ENCODE results near the gene PIGR. TPM values are rescaled to one million over a fixed set of nuclear protein-coding genes. Genes with fewer than 3 reads are reported as not detected.

The PIGR gene
- polyA plus RNA-seq, 1 donor from 2014 or later = not detected

DNA sequence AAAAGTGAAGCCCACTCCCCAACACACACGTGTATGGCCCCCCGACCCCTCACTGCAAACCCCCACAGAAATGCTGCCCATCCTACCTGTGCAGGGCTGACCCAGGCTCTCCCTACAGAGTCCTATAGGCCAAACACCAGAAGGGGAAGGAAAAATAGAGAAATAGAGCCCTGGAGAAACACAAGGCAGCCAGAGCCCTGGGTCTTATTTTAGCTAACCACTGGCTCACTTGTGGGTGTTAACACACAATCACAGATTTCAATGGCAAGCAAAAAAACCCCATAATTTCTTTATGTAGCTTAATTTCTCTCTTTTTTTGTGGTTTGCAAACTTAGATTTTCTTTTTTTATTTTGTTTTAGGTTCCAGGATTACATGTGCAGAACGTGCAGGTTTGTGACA lies 989 bp upstream of the PIGR start:
- Histone ChIP-seq H3K9ac (ENCODE audit: low read length) (no peak overlapping the region), H3K4me3 (ENCODE audit: low read length) (no peak overlapping the region), H3F3A (ENCODE audit: insufficient read depth, low read length, poor library complexity, severe bottlenecking) (no peaks in the 10 kb centered on the region), H3K9me2 (ENCODE audit: insufficient read depth, low read length) (no peaks in the 10 kb centered on the region), H3K36me3 (ENCODE audit: insufficient read depth, low read length) (no peaks in the 10 kb centered on the region), H3K27me3 (ENCODE audit: insufficient read depth, low read depth, low read length) (no peaks in the 10 kb centered on the region), H3K9me3 (ENCODE audit: low read length) (no peaks in the 10 kb centered on the region), H3K79me2 (replicated peaks; ENCODE audit: insufficient read depth, low read length) (no peaks in the 10 kb centered on the region), H4K20me1 (ENCODE audit: insufficient read depth) (no peaks in the 10 kb centered on the region), H2AFZ (ENCODE audit: low read depth, low read length) (no peak overlapping the region), H3K27ac (ENCODE audit: low read length) (no peak overlapping the region), H3K4me2 (ENCODE audit: low read length) (no peak overlapping the region)
- TF ChIP-seq MXI1 (conservative IDR thresholded peaks at IDR 0.05; ENCODE audit: poor library complexity, severe bottlenecking) = no peak
- TF ChIP-seq EP300 (conservative IDR thresholded peaks at IDR 0.05; ENCODE audit: poor library complexity, severe bottlenecking) = no peak
- TF ChIP-seq, protein P1, sequence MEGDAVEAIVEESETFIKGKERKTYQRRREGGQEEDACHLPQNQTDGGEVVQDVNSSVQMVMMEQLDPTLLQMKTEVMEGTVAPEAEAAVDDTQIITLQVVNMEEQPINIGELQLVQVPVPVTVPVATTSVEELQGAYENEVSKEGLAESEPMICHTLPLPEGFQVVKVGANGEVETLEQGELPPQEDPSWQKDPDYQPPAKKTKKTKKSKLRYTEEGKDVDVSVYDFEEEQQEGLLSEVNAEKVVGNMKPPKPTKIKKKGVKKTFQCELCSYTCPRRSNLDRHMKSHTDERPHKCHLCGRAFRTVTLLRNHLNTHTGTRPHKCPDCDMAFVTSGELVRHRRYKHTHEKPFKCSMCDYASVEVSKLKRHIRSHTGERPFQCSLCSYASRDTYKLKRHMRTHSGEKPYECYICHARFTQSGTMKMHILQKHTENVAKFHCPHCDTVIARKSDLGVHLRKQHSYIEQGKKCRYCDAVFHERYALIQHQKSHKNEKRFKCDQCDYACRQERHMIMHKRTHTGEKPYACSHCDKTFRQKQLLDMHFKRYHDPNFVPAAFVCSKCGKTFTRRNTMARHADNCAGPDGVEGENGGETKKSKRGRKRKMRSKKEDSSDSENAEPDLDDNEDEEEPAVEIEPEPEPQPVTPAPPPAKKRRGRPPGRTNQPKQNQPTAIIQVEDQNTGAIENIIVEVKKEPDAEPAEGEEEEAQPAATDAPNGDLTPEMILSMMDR (IDR thresholded peaks at IDR 0.05; ENCODE audit: poor library complexity, severe bottlenecking) = no peak
- TF ChIP-seq, protein P2, sequence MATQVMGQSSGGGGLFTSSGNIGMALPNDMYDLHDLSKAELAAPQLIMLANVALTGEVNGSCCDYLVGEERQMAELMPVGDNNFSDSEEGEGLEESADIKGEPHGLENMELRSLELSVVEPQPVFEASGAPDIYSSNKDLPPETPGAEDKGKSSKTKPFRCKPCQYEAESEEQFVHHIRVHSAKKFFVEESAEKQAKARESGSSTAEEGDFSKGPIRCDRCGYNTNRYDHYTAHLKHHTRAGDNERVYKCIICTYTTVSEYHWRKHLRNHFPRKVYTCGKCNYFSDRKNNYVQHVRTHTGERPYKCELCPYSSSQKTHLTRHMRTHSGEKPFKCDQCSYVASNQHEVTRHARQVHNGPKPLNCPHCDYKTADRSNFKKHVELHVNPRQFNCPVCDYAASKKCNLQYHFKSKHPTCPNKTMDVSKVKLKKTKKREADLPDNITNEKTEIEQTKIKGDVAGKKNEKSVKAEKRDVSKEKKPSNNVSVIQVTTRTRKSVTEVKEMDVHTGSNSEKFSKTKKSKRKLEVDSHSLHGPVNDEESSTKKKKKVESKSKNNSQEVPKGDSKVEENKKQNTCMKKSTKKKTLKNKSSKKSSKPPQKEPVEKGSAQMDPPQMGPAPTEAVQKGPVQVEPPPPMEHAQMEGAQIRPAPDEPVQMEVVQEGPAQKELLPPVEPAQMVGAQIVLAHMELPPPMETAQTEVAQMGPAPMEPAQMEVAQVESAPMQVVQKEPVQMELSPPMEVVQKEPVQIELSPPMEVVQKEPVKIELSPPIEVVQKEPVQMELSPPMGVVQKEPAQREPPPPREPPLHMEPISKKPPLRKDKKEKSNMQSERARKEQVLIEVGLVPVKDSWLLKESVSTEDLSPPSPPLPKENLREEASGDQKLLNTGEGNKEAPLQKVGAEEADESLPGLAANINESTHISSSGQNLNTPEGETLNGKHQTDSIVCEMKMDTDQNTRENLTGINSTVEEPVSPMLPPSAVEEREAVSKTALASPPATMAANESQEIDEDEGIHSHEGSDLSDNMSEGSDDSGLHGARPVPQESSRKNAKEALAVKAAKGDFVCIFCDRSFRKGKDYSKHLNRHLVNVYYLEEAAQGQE (IDR thresholded peaks at IDR 0.05; ENCODE audit: borderline replicate concordance) = no peak
- no peak for TF ChIP-seq TAF1 (IDR thresholded peaks at IDR 0.05; ENCODE audit: low read depth)
- no peak for TF ChIP-seq EZH2 (IDR thresholded peaks at IDR 0.05; ENCODE audit: borderline replicate concordance, insufficient read depth, low read length, poor library complexity, severe bottlenecking)
- no peak for TF ChIP-seq POLR2AphosphoS5 (IDR thresholded peaks at IDR 0.05)
- no peak for TF ChIP-seq SMC3 (conservative IDR thresholded peaks at IDR 0.05; ENCODE audit: poor library complexity)
- TF ChIP-seq RAD21 (conservative IDR thresholded peaks at IDR 0.05) = no peak

DNA sequence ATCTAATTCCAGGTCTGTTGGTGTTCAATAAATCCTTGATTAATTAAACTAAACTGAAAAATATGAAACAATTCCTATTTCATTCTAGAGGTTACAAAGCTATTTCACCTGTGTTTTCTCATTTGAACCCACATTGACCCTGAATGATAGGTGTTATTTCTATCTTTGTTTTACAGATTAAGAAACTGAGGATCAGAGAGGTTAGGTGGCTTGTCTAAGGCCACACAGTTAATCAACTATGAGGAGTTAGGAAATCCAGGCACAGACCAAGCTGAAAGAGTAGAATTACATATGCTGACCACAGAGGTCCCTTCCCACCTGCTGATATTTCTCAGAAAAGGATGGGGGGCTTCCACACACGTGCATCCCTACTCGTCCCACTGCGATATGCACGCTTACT lies 487 bp downstream of the PIGR start:
- Histone ChIP-seq H3K4me3 (ENCODE audit: low read length) (no peak overlapping the region), H3F3A (ENCODE audit: insufficient read depth, low read length, poor library complexity, severe bottlenecking) (no peaks in the 10 kb centered on the region), H3K36me3 (ENCODE audit: insufficient read depth, low read length) (no peaks in the 10 kb centered on the region), H2AFZ (ENCODE audit: low read depth, low read length) (no peak overlapping the region), H3K27ac (ENCODE audit: low read length) (no peak overlapping the region), H3K79me2 (replicated peaks; ENCODE audit: insufficient read depth, low read length) (no peaks in the 10 kb centered on the region), H4K20me1 (ENCODE audit: insufficient read depth) (no peaks in the 10 kb centered on the region), H3K4me2 (ENCODE audit: low read length) (no peak overlapping the region), H3K9me3 (ENCODE audit: low read length) (no peaks in the 10 kb centered on the region), H3K27me3 (ENCODE audit: insufficient read depth, low read depth, low read length) (no peaks in the 10 kb centered on the region), H3K9ac (ENCODE audit: low read length) (no peak overlapping the region), H3K9me2 (ENCODE audit: insufficient read depth, low read length) (no peaks in the 10 kb centered on the region)
- TF ChIP-seq RAD21 (conservative IDR thresholded peaks at IDR 0.05) (no peak), EZH2 (IDR thresholded peaks at IDR 0.05; ENCODE audit: borderline replicate concordance, insufficient read depth, low read length, poor library complexity, severe bottlenecking) (no peak), TAF1 (IDR thresholded peaks at IDR 0.05; ENCODE audit: low read depth) (no peak), SMC3 (conservative IDR thresholded peaks at IDR 0.05; ENCODE audit: poor library complexity) (no peak), POLR2AphosphoS5 (IDR thresholded peaks at IDR 0.05) (no peak), MXI1 (conservative IDR thresholded peaks at IDR 0.05; ENCODE audit: poor library complexity, severe bottlenecking) (no peak), EP300 (conservative IDR thresholded peaks at IDR 0.05; ENCODE audit: poor library complexity, severe bottlenecking) (no peak)
- TF ChIP-seq, protein P1 (IDR thresholded peaks at IDR 0.05; ENCODE audit: poor library complexity, severe bottlenecking) = no peak
- TF ChIP-seq, protein P2 (IDR thresholded peaks at IDR 0.05; ENCODE audit: borderline replicate concordance) = no peak

All from neural cell (in vitro differentiated cells).